Endothelial cell of umbilical vein (primary cell): ENCODE results near the gene CIPC.

Source experiments
- EZH2 ChIP-seq: IDR thresholded peaks from 2 replicates; pipeline ENCODE4 v1.6.1; 2012; ENCODE audit warnings: borderline replicate concordance, low read depth, mild to moderate bottlenecking, moderate library complexity, low read length, inconsistent platforms; ENCODE audit not compliant: severe bottlenecking
- JUN ChIP-seq: IDR thresholded peaks from 2 replicates; pipeline ENCODE4 v1.6.1; 2011; ENCODE audit warnings: borderline replicate concordance, low read depth; ENCODE audit not compliant: insufficient read length, insufficient read depth
- MYC ChIP-seq: IDR thresholded peaks from one replicate; pipeline ENCODE4 v1.6.1; 2011; ENCODE audit warnings: mild to moderate bottlenecking, low read depth, low read length
- POLR2A ChIP-seq: IDR thresholded peaks from 2 replicates; pipeline ENCODE4 v1.6.1; 2012; ENCODE audit warnings: low read depth, mild to moderate bottlenecking, control low read depth, low read length
- POLR2AphosphoS5 ChIP-seq: IDR thresholded peaks from 2 replicates; pipeline ENCODE4 v1.6.1; 2012; ENCODE audit warnings: low read depth, mild to moderate bottlenecking, control low read depth, low read length, moderate library complexity; ENCODE audit not compliant: insufficient read depth
- TF ChIP-seq, protein P1 (sequence below), 2 donors: IDR thresholded peaks; 1 replicate in 1 of 2; 2 replicates in 1 of 2; pipeline ENCODE4 v1.5.1; 2011; ENCODE audit warnings: low read length in 2 of 2, mild to moderate bottlenecking in 2 of 2, moderate library complexity in 2 of 2, control low read depth in 1 of 2, inconsistent platforms in 1 of 2, low read depth in 1 of 2; ENCODE audit not compliant: insufficient read depth in 1 of 2; ENCODE audit errors: extremely low read depth in 1 of 2
- TF ChIP-seq, protein P2 (sequence below): IDR thresholded peaks from 2 replicates; pipeline ENCODE4 v1.6.1; 2011; ENCODE audit not compliant: insufficient read depth, insufficient read length

DNA sequence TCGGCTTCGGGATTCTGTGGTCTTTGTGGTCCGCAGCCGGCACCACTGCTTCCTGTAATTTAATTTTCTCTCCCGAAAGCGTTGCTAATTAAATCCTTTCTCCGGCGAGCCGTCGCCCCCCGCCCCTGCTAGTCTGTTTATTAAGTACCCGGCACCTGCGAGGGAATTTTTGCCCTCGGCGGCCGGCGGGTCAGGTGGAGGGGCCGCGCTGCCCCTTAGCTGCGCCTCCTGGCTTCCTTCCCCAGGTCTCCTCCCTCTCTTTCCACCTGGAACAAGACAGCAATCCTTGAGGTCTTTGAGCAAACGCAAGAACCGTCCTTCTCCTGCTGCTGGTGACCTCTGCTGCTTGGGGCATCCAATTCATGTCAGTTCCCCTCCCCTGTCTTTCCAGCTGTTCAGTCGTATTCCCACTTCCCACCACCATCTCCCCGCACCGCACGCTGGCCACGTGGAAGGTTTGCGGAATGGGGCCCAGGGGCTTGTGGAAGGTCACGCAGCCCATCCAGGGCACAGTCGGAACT lies 27.3 kb downstream of the CIPC start:
- TF ChIP-seq, protein P1, sequence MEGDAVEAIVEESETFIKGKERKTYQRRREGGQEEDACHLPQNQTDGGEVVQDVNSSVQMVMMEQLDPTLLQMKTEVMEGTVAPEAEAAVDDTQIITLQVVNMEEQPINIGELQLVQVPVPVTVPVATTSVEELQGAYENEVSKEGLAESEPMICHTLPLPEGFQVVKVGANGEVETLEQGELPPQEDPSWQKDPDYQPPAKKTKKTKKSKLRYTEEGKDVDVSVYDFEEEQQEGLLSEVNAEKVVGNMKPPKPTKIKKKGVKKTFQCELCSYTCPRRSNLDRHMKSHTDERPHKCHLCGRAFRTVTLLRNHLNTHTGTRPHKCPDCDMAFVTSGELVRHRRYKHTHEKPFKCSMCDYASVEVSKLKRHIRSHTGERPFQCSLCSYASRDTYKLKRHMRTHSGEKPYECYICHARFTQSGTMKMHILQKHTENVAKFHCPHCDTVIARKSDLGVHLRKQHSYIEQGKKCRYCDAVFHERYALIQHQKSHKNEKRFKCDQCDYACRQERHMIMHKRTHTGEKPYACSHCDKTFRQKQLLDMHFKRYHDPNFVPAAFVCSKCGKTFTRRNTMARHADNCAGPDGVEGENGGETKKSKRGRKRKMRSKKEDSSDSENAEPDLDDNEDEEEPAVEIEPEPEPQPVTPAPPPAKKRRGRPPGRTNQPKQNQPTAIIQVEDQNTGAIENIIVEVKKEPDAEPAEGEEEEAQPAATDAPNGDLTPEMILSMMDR (IDR thresholded peaks at IDR 0.05; ENCODE audit: extremely low read depth in 1 of 2, insufficient read depth in 1 of 2, low read depth in 1 of 2, low read length in 2 of 2): no peak
- peak; percentile 57 for TF ChIP-seq EZH2
- no peak for TF ChIP-seq POLR2A
- TF ChIP-seq POLR2AphosphoS5: no peak
- no peak for TF ChIP-seq MYC
- TF ChIP-seq, protein P2, sequence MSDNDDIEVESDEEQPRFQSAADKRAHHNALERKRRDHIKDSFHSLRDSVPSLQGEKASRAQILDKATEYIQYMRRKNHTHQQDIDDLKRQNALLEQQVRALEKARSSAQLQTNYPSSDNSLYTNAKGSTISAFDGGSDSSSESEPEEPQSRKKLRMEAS: no peak
- TF ChIP-seq JUN: no peak
